Measurements from ENCODE around the gene RTTN. TPM values are rescaled to one million over a fixed set of nuclear protein-coding genes. Genes with fewer than 3 reads are reported as not detected.
A peak's percentile ranks its signal among the peaks of the same experiment; 100 is the strongest.

Gene RTTN
- total and polyA plus RNA-seq, 2 of the 4 experiments (the other 2 are of a cell fraction), result 5.8 to 19.9 TPM

DNA sequence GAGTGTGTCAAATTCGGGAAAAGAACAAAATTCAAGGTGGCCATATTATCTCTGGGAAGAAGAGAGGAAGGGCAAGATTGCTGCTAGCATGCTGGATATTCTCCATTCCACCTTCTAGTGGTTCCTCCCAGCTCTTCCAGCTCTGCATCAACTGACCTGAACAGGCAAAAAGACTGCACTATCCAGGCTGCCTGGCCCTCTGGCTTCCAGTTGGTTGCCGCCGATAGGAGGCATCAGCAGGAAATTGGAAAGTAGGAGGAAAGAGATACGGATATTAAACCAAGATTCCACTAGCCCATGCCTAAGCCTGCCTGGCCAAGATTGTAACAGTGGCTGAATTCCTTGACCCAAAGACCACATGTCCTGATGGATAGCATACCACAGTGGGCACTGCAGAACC is 1.7 kb upstream of the RTTN start:
- peak overlapping the region; percentile 9 for H2AK9ac ChIP-seq (replicated peaks; ENCODE audit: low read depth, low read length, poor library complexity)
- no peak overlapping the region for H2BK20ac ChIP-seq (ENCODE audit: low read depth, low read length)
- H2BK5ac ChIP-seq (ENCODE audit: low read depth, low read length, poor library complexity, severe bottlenecking), result no peak overlapping the region
- intact Hi-C loops (cut with micrococcal nuclease), result no loop called here
- no peak overlapping the region for H2AK5ac ChIP-seq (ENCODE audit: low read depth, low read length)
- dilution Hi-C loops (cut with HindIII; ENCODE audit: low sequenced_read_pairs, unreplicated experiment), result no loop called here
- no peaks in the 10 kb centered on the region for H3K27me3 ChIP-seq (ENCODE audit: control insufficient read depth, insufficient read depth, low read length)
- BruUV-seq (replicated peaks), result no TSS peak
- H4K5ac ChIP-seq (ENCODE audit: low read depth, low read length), result no peak overlapping the region
- peak overlapping the region; percentile 55 for H2AFZ ChIP-seq (replicated peaks; ENCODE audit: low read length, poor library complexity)
- no peak overlapping the region for H3K4me2 ChIP-seq (ENCODE audit: low read depth, low read length)
- no peak overlapping the region for H3K4me3 ChIP-seq (ENCODE audit: insufficient read depth, low read depth, low read length)
- POLR2A ChIA-PET (ENCODE audit: unreplicated experiment), result no interaction called here
- H3K36me3 ChIP-seq (ENCODE audit: control insufficient read depth, insufficient read depth, low read length), result no peaks in the 10 kb centered on the region
- no peak overlapping the region for H3K4ac ChIP-seq (ENCODE audit: low read depth, low read length)
- H3K18ac ChIP-seq (ENCODE audit: low read depth, low read length), result no peak overlapping the region
- H2BK15ac ChIP-seq (ENCODE audit: low read depth, low read length), result no peak overlapping the region
- ATAC-seq (ENCODE audit: low read depth) (no peak), DNase-seq (no peak)
- H3K9me1 ChIP-seq (ENCODE audit: insufficient read depth, low read length), result no peaks in the 10 kb centered on the region
- H3K9ac ChIP-seq (ENCODE audit: low read depth, low read length), result no peak overlapping the region
- in situ Hi-C loops (cut with MboI; ENCODE audit: low sequenced_read_pairs), result loop anchor here (5.0 kb wide), 1 partner anchor 85 kb away; no protein-coding TSS in a partner anchor
- CTCF ChIA-PET, result no interaction called here
- H3K56ac ChIP-seq (ENCODE audit: extremely low read depth, insufficient read depth, low read length), result no peak overlapping the region
- H3K27ac ChIP-seq (ENCODE audit: insufficient read depth, low read length), result no peak overlapping the region
- H3K4me1 ChIP-seq (ENCODE audit: control insufficient read depth, insufficient read depth, low read length), result no peaks in the 10 kb centered on the region
- peak overlapping the region; percentile 22 for H4K91ac ChIP-seq (ENCODE audit: insufficient read depth, low read depth, low read length)
- H4K8ac ChIP-seq (ENCODE audit: low read depth in 2 of 2, low read length in 2 of 2), result peak overlapping the region in 1 of 2 experiments; percentile 74; a peak in 1 of 4 replicates
- no peak overlapping the region for H2BK120ac ChIP-seq (ENCODE audit: low read depth, low read length)
- no peak overlapping the region for H3K14ac ChIP-seq (replicated peaks; ENCODE audit: low read depth, low read length)
- peaks cover 11 to 21% of the 10 kb centered on the region in 2 experiments for H3K79me1 ChIP-seq (ENCODE audit: low read depth in 1 of 2, low read length in 2 of 2)
- H4K20me1 ChIP-seq (ENCODE audit: insufficient read depth, low read length), result no peaks in the 10 kb centered on the region
- no CpG with 5 or more reads among the region's 4 CpGs for WGBS, 2 experiments (ENCODE audit: extremely low coverage in 2 of 2, insufficient read length in 1 of 2)
- TF ChIP-seq MAZ (IDR thresholded peaks at IDR 0.05; ENCODE audit: borderline replicate concordance, low read depth, low read length) (no peak), FOS (IDR thresholded peaks at IDR 0.05; ENCODE audit: low read depth, low read length) (no peak), CEBPB (IDR thresholded peaks at IDR 0.05; ENCODE audit: low read depth, low read length) (no peak), NFE2L2 (IDR thresholded peaks at IDR 0.05; ENCODE audit: low read depth, low read length) (no peak), BHLHE40 (IDR thresholded peaks at IDR 0.05; ENCODE audit: low read depth, low read length) (no peak), RAD21 (IDR thresholded peaks at IDR 0.05; ENCODE audit: low read length) (no peak), POLR2A (IDR thresholded peaks at IDR 0.05; ENCODE audit: low read depth, low read length) (no peak)
- H3K23ac ChIP-seq (ENCODE audit: low read depth, low read length), result no peak overlapping the region
- no peaks in the 10 kb centered on the region for H3K9me3 ChIP-seq (ENCODE audit: control insufficient read depth, insufficient read depth, low read length)
